Measurements from ENCODE around the gene CNNM3. TPM values are rescaled to one million over a fixed set of nuclear protein-coding genes. Genes with fewer than 3 reads are reported as not detected.
"Not testable (repeated sequence)": the region's sequence is repeated elsewhere in the genome, so short reads cannot be mapped to it uniquely, and the experiment has no call there.

The CNNM3 gene
- polyA plus RNA-seq, 4 donors = 27.5 to 37.3 (median 34.2) TPM

GRCh38 chr2:96860065-96861029 is 44.3 kb downstream of the CNNM3 start:
- DNase-seq (ENCODE audit: low read depth in 4 of 4, low spot score in 3 of 4) = no peak

GRCh38 chr2:96861074-96861473 is 45.0 kb downstream of the CNNM3 start:
- no peak for DNase-seq (ENCODE audit: low read depth in 4 of 4, low spot score in 3 of 4)

GRCh38 chr2:96863056-96863455 is 47.0 kb downstream of the CNNM3 start:
- DNase-seq (ENCODE audit: low read depth in 4 of 4, low spot score in 3 of 4) = not testable (repeated sequence)

- no peak for DNase-seq (ENCODE audit: low read depth in 4 of 4, low spot score in 3 of 4)
These were observed 47.7 kb downstream of the CNNM3 start for GRCh38 chr2:96863575-96864342.

DNA sequence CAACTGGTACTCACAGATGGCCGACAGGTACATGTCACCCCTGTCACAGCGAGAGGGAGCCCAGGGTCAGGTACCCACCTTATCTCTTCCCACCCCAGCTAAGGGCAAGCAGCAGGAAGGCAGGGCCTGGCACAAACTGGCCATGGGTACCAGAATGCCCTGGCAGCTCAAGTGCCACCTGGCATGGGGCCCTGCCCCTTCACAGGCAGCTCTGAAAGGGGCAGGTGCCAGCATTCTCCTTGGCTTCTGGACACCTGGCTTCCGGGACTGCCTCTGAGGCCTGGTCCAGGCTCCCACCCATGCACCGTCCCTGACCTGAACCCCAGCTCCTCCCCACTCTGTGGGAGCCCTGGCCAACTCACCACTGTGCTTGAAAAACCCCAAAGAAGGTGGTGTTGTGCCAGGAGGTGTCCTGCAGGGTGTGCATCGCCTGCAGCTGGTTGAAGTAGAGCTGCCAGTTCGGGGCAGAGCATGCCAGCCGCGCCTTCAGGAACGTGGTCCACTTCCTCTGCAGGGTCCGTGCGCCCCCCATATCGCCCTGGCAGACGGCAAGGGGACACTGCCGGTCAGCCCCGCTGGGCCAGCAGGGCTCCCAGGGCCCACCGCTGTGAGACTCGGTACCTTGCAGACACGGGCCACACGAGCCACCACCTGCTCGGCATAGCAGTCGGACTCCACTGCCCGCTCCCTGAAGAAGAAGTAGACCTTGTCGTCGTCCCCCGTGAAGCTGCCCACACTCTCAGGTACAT is 48.4 kb downstream of the CNNM3 start:
- no peak for DNase-seq (ENCODE audit: low read depth in 4 of 4, low spot score in 3 of 4)

GRCh38 chr2:96865654-96866053 is 49.6 kb downstream of the CNNM3 start:
- no peak for DNase-seq (ENCODE audit: low read depth in 4 of 4, low spot score in 3 of 4)

GRCh38 chr2:96866149-96866548 is 50.1 kb downstream of the CNNM3 start:
- no peak for DNase-seq (ENCODE audit: low read depth in 4 of 4, low spot score in 3 of 4)

- DNase-seq (ENCODE audit: low read depth in 4 of 4, low spot score in 3 of 4) = no peak
These were observed 50.5 kb downstream of the CNNM3 start for GRCh38 chr2:96866586-96866985.

DNA sequence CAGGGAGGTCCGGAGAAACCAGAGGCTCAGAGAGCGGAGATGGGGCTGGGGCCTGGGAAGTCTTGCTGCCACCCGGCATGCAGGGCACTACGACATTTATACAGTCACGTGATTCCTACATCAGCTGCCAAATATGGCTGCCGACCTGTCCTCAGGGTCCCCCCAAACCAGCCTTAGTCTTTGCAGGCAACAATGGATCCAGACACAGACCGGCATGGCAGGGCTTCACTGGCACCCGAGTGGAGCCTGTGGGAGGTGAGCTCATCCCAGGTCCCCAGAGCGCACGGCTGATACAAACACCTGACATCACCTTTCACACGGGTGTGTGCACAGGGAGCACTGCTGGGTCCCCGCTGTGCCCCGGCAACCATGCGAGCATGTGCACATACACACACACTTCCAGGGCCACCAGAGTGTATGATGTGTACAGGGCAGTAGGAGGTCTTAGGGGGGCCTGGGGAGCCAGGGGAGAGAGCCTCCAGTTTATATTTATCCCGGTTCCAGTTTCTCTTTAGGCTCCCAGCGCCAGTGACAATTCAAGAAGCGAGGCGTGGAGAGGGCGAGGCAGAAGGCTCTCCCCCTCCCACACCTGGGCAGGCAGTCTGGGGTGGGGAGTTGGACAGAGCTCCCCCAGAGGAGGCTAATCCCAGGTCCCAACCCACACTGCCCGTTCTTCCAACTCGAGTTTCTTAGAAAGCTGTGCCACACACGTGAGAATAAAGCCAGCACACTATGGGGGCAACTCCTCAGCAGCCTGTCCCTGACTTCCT is 51.1 kb downstream of the CNNM3 start:
- no peak for DNase-seq (ENCODE audit: low read depth in 4 of 4, low spot score in 3 of 4)

DNA sequence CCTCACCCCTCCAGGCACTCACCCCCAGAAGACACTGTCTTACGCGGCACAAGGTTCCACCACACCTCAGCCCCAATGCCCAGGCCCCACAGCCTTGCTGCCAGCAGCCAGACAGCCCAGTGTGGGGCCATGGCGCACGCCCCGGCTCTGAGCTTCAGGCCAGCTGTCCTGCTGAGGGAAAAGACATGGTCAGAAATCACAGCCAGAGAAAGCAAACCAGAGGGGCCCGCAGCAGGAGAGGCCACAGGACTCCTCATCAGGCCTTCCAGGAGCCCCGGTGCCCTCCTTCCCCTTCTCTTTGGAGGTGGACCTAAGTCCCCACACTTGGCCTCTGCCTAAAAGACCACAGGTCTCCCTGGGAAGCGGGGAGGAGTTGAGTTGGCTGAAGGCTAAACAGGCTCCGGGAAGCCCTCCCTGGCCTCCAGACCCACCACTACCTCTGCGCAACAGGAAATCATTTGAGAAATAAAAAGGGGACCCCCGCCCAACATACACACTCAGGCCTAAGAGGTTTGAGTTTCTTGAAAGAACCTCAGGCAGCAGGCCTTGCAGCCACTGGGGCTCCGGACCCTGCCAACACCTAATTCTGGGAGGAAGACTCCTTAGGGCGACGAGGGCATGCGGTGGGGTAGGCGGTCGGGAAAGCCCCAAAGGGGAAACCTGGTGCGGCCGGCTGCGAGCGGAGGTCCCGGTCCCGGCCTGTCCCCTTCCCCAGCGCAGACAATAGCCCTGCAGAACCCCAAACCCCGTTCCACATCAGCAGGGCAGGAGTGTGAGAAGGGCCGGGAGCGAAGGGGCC is 51.9 kb downstream of the CNNM3 start:
- no peak for DNase-seq (ENCODE audit: low read depth in 4 of 4, low spot score in 3 of 4)

- peak in 3 of 4 donors; percentile 70 to 84 (median 80) for DNase-seq (ENCODE audit: low read depth in 4 of 4, low spot score in 3 of 4)
These were observed 52.6 kb downstream of the CNNM3 start for GRCh38 chr2:96868555-96869280.

DNA sequence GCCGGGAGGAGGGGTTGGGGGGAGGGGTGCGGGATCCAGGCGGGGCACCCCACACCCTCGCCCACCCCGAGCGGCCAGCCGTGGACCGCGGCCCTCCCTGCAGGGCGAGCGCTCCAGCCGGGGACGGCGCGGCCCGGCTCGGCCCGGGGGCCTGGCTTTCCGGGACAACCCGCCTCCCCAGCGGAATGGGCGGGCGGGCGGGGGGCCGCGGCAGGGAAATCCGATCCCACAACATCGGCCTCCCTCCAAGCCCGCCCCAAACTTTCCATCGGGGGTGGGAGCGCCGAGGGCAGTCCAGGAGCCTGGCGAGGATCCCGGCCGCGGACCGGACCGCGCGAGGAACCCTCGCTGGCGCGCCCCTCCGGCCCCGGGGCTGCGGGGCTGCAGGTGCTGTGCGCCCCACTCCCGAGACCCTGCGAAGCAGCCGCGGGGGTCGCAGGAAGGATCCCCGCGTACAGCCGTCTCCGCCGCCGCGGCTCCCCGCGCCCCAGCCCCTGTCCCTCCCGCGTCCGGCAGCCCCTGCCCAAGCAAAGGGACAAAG is 53.3 kb downstream of the CNNM3 start:
- peak in 1 of 4 donors; percentile 68 for DNase-seq (ENCODE audit: low read depth in 4 of 4, low spot score in 3 of 4)

DNA sequence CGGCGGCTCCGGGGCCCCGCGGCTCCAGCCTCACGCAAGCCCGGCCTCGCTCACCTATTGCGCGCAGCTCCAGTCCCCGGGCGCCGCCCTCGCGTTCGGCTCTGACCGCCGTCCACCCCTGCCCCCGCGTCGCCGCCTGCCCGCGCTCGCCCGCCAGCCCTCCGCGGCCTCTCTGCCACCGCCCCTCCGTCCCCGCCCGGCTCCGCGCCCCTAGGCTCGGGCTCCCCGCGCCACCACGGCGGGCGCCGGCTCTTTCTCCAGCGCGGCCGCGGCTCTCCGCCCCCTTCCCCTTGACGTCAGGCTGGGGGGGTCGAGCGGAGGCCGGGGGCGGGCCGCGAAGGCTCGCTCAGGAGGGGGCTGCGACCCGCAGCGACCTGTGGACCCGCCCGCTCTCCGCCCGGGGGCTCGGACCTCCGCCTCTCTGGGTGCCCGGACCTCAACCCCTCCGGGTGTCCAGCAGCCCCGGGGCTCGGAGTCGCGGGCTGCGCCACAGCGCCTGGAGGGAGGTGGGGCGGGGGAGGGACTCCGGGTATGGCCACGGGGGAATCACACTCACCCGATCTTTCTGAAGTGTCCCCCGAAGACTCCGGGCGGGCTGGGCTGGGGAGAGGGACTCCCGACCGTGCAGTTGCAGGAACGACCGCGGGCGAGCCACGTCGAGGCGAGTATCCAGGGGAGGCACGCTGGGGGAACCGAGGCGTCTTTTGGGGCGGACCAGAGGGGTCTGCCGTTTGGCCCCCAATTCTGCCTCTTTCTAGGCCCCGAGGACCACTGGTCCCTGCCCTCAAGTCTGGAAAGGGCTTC is 54.0 kb downstream of the CNNM3 start, which contains the start of gene SEMA4C:
SEMA4C (minus strand) TSS at position 259 of the 804 bp plus-strand sequence. CDS start 2,194 bp downstream, outside the sequence.
- no peak for DNase-seq (ENCODE audit: low read depth in 4 of 4, low spot score in 3 of 4)

DNA sequence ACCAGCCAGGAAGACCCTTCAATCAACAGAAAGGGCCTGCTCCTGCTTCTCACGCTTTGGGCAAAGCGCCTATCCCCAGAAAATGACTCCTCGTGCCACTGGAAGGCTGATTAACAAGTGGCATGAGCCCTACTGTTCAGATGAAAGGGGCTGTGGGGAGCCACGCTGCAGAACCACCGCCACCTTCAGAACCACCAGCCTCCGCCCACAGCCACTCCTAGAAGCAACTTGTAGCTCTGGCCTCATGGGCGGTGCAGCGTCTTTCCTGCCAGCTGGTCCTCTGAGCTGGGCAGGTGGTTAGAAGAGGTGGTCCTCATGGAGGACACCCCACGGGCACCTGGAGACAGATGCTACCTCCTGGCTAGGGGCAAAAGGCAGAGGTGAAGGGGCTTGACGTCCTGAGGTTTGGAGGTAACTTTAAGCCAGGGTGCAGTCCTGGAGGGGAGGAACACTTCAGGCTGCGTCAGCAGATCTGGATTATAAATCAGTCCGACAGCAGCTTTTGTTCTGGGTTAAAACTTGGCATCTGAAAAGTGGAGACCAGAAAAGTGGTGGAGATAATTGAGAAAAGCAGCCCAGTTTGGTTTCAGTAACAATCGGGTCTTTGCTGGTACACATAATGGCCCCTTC is 54.7 kb downstream of the CNNM3 start:
- no peak for DNase-seq (ENCODE audit: low read depth in 4 of 4, low spot score in 3 of 4)

DNA sequence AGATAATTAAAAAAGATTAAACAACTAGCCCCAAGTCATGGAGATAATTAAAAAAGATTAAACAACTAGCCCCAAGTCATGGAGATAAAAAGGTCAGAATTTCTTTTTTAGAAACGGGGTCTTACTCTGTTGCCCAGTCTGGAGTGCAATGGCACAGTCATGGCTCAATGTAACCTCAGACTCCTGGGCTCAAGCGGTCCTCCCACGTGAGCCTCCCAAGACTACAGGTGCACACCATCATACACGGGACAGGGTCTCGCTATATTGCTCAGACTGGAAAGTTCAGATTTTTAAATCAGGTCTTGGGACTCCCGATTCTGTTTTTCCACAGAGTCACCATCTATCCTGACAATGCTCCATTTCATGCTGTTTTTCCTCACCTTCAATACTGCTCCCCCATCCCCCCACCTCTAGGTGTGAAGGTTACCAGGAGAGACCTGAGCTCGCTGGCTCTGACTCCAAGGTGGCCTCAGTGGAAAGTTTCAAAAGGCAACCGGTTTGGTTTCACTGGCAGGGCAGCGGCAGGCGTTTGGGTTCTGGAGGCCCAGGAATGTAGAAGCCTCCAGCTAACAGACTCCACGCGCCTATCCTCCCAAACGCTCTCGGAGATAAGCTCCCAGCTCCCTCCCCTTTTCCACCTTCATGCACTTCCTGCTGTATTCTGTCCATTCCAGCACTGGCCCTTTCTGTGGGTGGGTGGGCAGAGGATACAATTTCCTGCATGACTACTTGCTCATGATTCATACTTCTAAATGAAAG is 56.7 kb downstream of the CNNM3 start:
- DNase-seq (ENCODE audit: low read depth in 4 of 4, low spot score in 3 of 4) = no peak

DNA sequence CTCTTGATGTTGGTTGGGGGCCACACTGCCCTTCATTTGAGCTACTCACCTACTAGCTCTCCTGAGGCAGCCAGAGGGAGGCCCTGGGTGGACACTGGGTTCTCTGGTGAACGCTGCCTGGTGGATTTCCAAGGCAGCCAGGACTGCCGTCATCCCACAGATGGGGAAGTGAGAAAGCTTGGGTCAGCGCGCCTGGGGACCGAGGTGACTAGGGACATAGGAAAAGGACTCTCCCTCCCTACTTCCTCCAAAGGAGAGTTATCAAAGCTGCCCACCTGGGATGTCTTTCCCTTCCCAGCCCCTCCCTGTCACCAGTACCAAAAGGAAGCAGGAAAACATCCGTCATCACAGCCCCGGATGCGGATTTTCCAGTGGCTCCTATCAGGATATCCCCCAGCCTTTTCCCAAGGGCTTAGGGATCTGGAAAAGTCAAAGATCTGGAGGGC is 57.6 kb downstream of the CNNM3 start:
- no peak for DNase-seq (ENCODE audit: low read depth in 4 of 4, low spot score in 3 of 4)

All from left renal pelvis (tissue), 4 donors.